22Rv1 (cell line): Measurements from ENCODE around the gene SYT13.

ENCODE experiments used
- H3K27ac ChIP-seq: fragments of 450-650 bp; 2 replicates; pipeline ENCODE4 v1.5.1; 2017
- CTCF ChIP-seq: fragments of 450-650 bp; IDR thresholded peaks from 2 replicates; pipeline ENCODE4 v1.5.1; 2017; ENCODE audit warnings: mild to moderate bottlenecking
- ZFX ChIP-seq: fragments of 450-650 bp; IDR thresholded peaks from 2 replicates; pipeline ENCODE4 v1.6.1; 2017; ENCODE audit warnings: antibody characterized with exemption, borderline replicate concordance

Gene SYT13

GRCh38 chr11:45218705-45219104 is 67.4 kb downstream of the SYT13 start:
- H3K27ac ChIP-seq, result no peak overlapping the region
- no peak for TF ChIP-seq CTCF
- no peak for TF ChIP-seq ZFX

GRCh38 chr11:45217991-45218390 is 68.2 kb downstream of the SYT13 start:
- TF ChIP-seq ZFX (no peak), CTCF (no peak)

GRCh38 chr11:45216901-45217300 is 69.2 kb downstream of the SYT13 start:
- no peak overlapping the region for H3K27ac ChIP-seq
- TF ChIP-seq ZFX (no peak), CTCF (no peak)

More at GRCh38 chr11:45217991-45218390, 68.2 kb downstream of the SYT13 start:
- H3K27ac ChIP-seq, result no peak overlapping the region

- TF ChIP-seq CTCF, result no peak
- no peak for TF ChIP-seq ZFX
- H3K27ac ChIP-seq, result no peak overlapping the region
These were observed 70.1 kb downstream of the SYT13 start for GRCh38 chr11:45216031-45216430.

- H3K27ac ChIP-seq, result no peak overlapping the region
- TF ChIP-seq CTCF (no peak), ZFX (no peak)
These were observed 70.9 kb downstream of the SYT13 start for GRCh38 chr11:45215098-45215865.

- TF ChIP-seq CTCF, result no peak
- no peak for TF ChIP-seq ZFX
- H3K27ac ChIP-seq, result no peak overlapping the region
These were observed 72.4 kb downstream of the SYT13 start for GRCh38 chr11:45213717-45214116.

- no peak overlapping the region for H3K27ac ChIP-seq
- TF ChIP-seq CTCF, result peak; percentile 16; the same call in 1 of the 2 replicates
- no peak for TF ChIP-seq ZFX
These were observed 72.8 kb downstream of the SYT13 start for GRCh38 chr11:45213316-45213665.
